ENCODE measurements around the gene GPC5.

The GPC5 gene

GRCh38 chr13:91574766-91575165, 176.3 kb downstream of the GPC5 start:
- no peaks in the 10 kb centered on the region for H3K27me3 ChIP-seq (ENCODE audit: control insufficient read depth, insufficient read depth, low read length)
- H3K4me1 ChIP-seq (ENCODE audit: control insufficient read depth, low read depth, low read length) = no peaks in the 10 kb centered on the region
- H3K27ac ChIP-seq (ENCODE audit: low read length) = no peak overlapping the region
- H3K4me3 ChIP-seq (ENCODE audit: low read length) = no peak overlapping the region
- no peaks in the 10 kb centered on the region for H3K9me3 ChIP-seq (ENCODE audit: control insufficient read depth, low read depth, low read length)
- H3K9ac ChIP-seq (ENCODE audit: low read length) = no peak overlapping the region
- H3K36me3 ChIP-seq (ENCODE audit: control insufficient read depth, low read depth, low read length) = no peaks in the 10 kb centered on the region

GRCh38 chr13:91576590-91576989, 178.2 kb downstream of the GPC5 start:
- no peak overlapping the region for H3K27ac ChIP-seq (ENCODE audit: low read length)
- no peaks in the 10 kb centered on the region for H3K9me3 ChIP-seq (ENCODE audit: control insufficient read depth, low read depth, low read length)
- no peaks in the 10 kb centered on the region for H3K36me3 ChIP-seq (ENCODE audit: control insufficient read depth, low read depth, low read length)
- H3K4me1 ChIP-seq (ENCODE audit: control insufficient read depth, low read depth, low read length) = no peaks in the 10 kb centered on the region
- no peak overlapping the region for H3K4me3 ChIP-seq (ENCODE audit: low read length)
- H3K27me3 ChIP-seq (ENCODE audit: control insufficient read depth, insufficient read depth, low read length) = no peaks in the 10 kb centered on the region
- H3K9ac ChIP-seq (ENCODE audit: low read length) = no peak overlapping the region

- no peaks in the 10 kb centered on the region for H3K9me3 ChIP-seq (ENCODE audit: control insufficient read depth, low read depth, low read length)
- no peak overlapping the region for H3K9ac ChIP-seq (ENCODE audit: low read length)
- H3K27me3 ChIP-seq (ENCODE audit: control insufficient read depth, insufficient read depth, low read length) = no peaks in the 10 kb centered on the region
- no peak overlapping the region for H3K4me3 ChIP-seq (ENCODE audit: low read length)
- no peaks in the 10 kb centered on the region for H3K4me1 ChIP-seq (ENCODE audit: control insufficient read depth, low read depth, low read length)
- no peak overlapping the region for H3K27ac ChIP-seq (ENCODE audit: low read length)
- no peaks in the 10 kb centered on the region for H3K36me3 ChIP-seq (ENCODE audit: control insufficient read depth, low read depth, low read length)
Measured at GRCh38 chr13:91579320-91579719, 180.9 kb downstream of the GPC5 start.

- no peak overlapping the region for H3K4me3 ChIP-seq (ENCODE audit: low read length)
- no peaks in the 10 kb centered on the region for H3K9me3 ChIP-seq (ENCODE audit: control insufficient read depth, low read depth, low read length)
- no peaks in the 10 kb centered on the region for H3K27me3 ChIP-seq (ENCODE audit: control insufficient read depth, insufficient read depth, low read length)
- H3K27ac ChIP-seq (ENCODE audit: low read length) = no peak overlapping the region
- no peaks in the 10 kb centered on the region for H3K4me1 ChIP-seq (ENCODE audit: control insufficient read depth, low read depth, low read length)
- no peaks in the 10 kb centered on the region for H3K36me3 ChIP-seq (ENCODE audit: control insufficient read depth, low read depth, low read length)
- no peak overlapping the region for H3K9ac ChIP-seq (ENCODE audit: low read length)
Measured at GRCh38 chr13:91580749-91581148, 182.3 kb downstream of the GPC5 start.

- no peaks in the 10 kb centered on the region for H3K9me3 ChIP-seq (ENCODE audit: control insufficient read depth, low read depth, low read length)
- no peak overlapping the region for H3K27ac ChIP-seq (ENCODE audit: low read length)
- no peak overlapping the region for H3K9ac ChIP-seq (ENCODE audit: low read length)
- H3K27me3 ChIP-seq (ENCODE audit: control insufficient read depth, insufficient read depth, low read length) = no peaks in the 10 kb centered on the region
- no peak overlapping the region for H3K4me3 ChIP-seq (ENCODE audit: low read length)
- no peaks in the 10 kb centered on the region for H3K36me3 ChIP-seq (ENCODE audit: control insufficient read depth, low read depth, low read length)
- no peaks in the 10 kb centered on the region for H3K4me1 ChIP-seq (ENCODE audit: control insufficient read depth, low read depth, low read length)
Measured at GRCh38 chr13:91586609-91587008, 188.2 kb downstream of the GPC5 start.

GRCh38 chr13:91588541-91588940, 190.1 kb downstream of the GPC5 start:
- no peak overlapping the region for H3K4me3 ChIP-seq (ENCODE audit: low read length)
- H3K9ac ChIP-seq (ENCODE audit: low read length) = no peak overlapping the region
- H3K27ac ChIP-seq (ENCODE audit: low read length) = no peak overlapping the region
- H3K4me1 ChIP-seq (ENCODE audit: control insufficient read depth, low read depth, low read length) = no peaks in the 10 kb centered on the region
- H3K36me3 ChIP-seq (ENCODE audit: control insufficient read depth, low read depth, low read length) = no peaks in the 10 kb centered on the region
- H3K9me3 ChIP-seq (ENCODE audit: control insufficient read depth, low read depth, low read length) = no peaks in the 10 kb centered on the region
- H3K27me3 ChIP-seq (ENCODE audit: control insufficient read depth, insufficient read depth, low read length) = no peaks in the 10 kb centered on the region

GRCh38 chr13:91592056-91593014, 193.9 kb downstream of the GPC5 start:
- H3K27me3 ChIP-seq (ENCODE audit: control insufficient read depth, insufficient read depth, low read length) = no peaks in the 10 kb centered on the region
- no peak overlapping the region for H3K4me3 ChIP-seq (ENCODE audit: low read length)
- H3K27ac ChIP-seq (ENCODE audit: low read length) = no peak overlapping the region
- H3K36me3 ChIP-seq (ENCODE audit: control insufficient read depth, low read depth, low read length) = no peaks in the 10 kb centered on the region
- no peaks in the 10 kb centered on the region for H3K4me1 ChIP-seq (ENCODE audit: control insufficient read depth, low read depth, low read length)
- no peaks in the 10 kb centered on the region for H3K9me3 ChIP-seq (ENCODE audit: control insufficient read depth, low read depth, low read length)
- no peak overlapping the region for H3K9ac ChIP-seq (ENCODE audit: low read length)

GRCh38 chr13:91593456-91593855, 195.0 kb downstream of the GPC5 start:
- Histone ChIP-seq H3K27me3 (ENCODE audit: control insufficient read depth, insufficient read depth, low read length) (no peaks in the 10 kb centered on the region), H3K9ac (ENCODE audit: low read length) (no peak overlapping the region), H3K9me3 (ENCODE audit: control insufficient read depth, low read depth, low read length) (no peaks in the 10 kb centered on the region), H3K36me3 (ENCODE audit: control insufficient read depth, low read depth, low read length) (no peaks in the 10 kb centered on the region), H3K27ac (ENCODE audit: low read length) (no peak overlapping the region), H3K4me3 (ENCODE audit: low read length) (no peak overlapping the region), H3K4me1 (ENCODE audit: control insufficient read depth, low read depth, low read length) (no peaks in the 10 kb centered on the region)

GRCh38 chr13:91594061-91594460, 195.6 kb downstream of the GPC5 start:
- Histone ChIP-seq H3K9me3 (ENCODE audit: control insufficient read depth, low read depth, low read length) (no peaks in the 10 kb centered on the region), H3K27me3 (ENCODE audit: control insufficient read depth, insufficient read depth, low read length) (no peaks in the 10 kb centered on the region), H3K36me3 (ENCODE audit: control insufficient read depth, low read depth, low read length) (no peaks in the 10 kb centered on the region), H3K9ac (ENCODE audit: low read length) (no peak overlapping the region), H3K4me1 (ENCODE audit: control insufficient read depth, low read depth, low read length) (no peaks in the 10 kb centered on the region), H3K4me3 (ENCODE audit: low read length) (no peak overlapping the region), H3K27ac (ENCODE audit: low read length) (no peak overlapping the region)

GRCh38 chr13:91595677-91596076, 197.3 kb downstream of the GPC5 start:
- H3K4me3 ChIP-seq (ENCODE audit: low read length) = no peak overlapping the region
- H3K27me3 ChIP-seq (ENCODE audit: control insufficient read depth, insufficient read depth, low read length) = no peaks in the 10 kb centered on the region
- H3K9me3 ChIP-seq (ENCODE audit: control insufficient read depth, low read depth, low read length) = no peaks in the 10 kb centered on the region
- no peak overlapping the region for H3K27ac ChIP-seq (ENCODE audit: low read length)
- no peaks in the 10 kb centered on the region for H3K36me3 ChIP-seq (ENCODE audit: control insufficient read depth, low read depth, low read length)
- no peak overlapping the region for H3K9ac ChIP-seq (ENCODE audit: low read length)
- no peaks in the 10 kb centered on the region for H3K4me1 ChIP-seq (ENCODE audit: control insufficient read depth, low read depth, low read length)

GRCh38 chr13:91596842-91597241, 198.4 kb downstream of the GPC5 start:
- no peaks in the 10 kb centered on the region for H3K9me3 ChIP-seq (ENCODE audit: control insufficient read depth, low read depth, low read length)
- H3K9ac ChIP-seq (ENCODE audit: low read length) = no peak overlapping the region
- no peaks in the 10 kb centered on the region for H3K4me1 ChIP-seq (ENCODE audit: control insufficient read depth, low read depth, low read length)
- no peak overlapping the region for H3K4me3 ChIP-seq (ENCODE audit: low read length)
- H3K36me3 ChIP-seq (ENCODE audit: control insufficient read depth, low read depth, low read length) = no peaks in the 10 kb centered on the region
- no peak overlapping the region for H3K27ac ChIP-seq (ENCODE audit: low read length)
- H3K27me3 ChIP-seq (ENCODE audit: control insufficient read depth, insufficient read depth, low read length) = no peaks in the 10 kb centered on the region

- Histone ChIP-seq H3K9me3 (ENCODE audit: control insufficient read depth, low read depth, low read length) (no peaks in the 10 kb centered on the region), H3K27me3 (ENCODE audit: control insufficient read depth, insufficient read depth, low read length) (no peaks in the 10 kb centered on the region), H3K9ac (ENCODE audit: low read length) (no peak overlapping the region), H3K27ac (ENCODE audit: low read length) (no peak overlapping the region), H3K36me3 (ENCODE audit: control insufficient read depth, low read depth, low read length) (no peaks in the 10 kb centered on the region), H3K4me3 (ENCODE audit: low read length) (no peak overlapping the region), H3K4me1 (ENCODE audit: control insufficient read depth, low read depth, low read length) (no peaks in the 10 kb centered on the region)
Measured at GRCh38 chr13:91598655-91599054, 200.2 kb downstream of the GPC5 start.

Measured in iPS-18a (cell line).